ENCODE measurements around the gene TXLNB.
"Not testable (repeated sequence)": the region's sequence is repeated elsewhere in the genome, so short reads cannot be mapped to it uniquely, and the experiment has no call there.

Gene TXLNB

DNA sequence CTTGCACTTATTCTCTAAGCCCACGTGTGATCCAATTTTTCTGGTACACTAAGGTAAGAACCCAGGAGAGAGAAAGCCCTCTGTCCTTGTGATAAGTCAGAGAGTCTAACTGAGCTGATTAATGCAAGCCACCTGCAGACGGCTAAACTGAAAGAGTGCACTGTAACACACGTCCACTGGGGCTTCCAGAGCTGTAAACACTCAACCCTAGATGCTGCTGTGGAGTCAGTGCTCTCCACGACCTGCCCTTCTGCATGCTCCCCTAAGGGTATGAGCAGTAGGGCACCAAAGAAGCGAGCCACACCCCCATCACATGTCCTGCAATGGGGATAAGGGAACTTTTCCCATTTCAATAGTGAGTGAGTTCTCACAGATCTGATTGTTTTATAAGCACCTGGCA, 55.7 kb downstream of the TXLNB start:
- no peak for DNase-seq (ENCODE audit: low read depth in 2 of 2)

DNA sequence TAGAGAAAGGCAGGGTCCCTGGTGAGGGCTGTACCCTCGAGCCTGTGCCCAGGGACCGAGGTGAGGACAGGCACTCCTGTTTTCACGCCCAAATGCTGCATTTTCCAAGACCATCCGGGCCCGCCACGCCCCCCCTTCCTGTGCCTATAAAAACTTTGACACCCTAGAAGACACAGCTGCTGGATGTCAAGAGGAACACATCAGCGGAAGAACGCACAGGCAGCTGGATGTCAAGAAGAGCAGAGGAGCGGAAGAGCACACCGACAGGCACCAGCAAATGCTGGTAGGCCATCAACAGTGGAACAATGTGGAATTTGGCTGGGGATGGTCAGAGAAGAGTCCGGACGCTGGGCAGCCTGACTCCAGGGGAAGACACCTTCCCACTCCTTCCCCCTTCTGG, 56.1 kb downstream of the TXLNB start:
- no peak for DNase-seq (ENCODE audit: low read depth in 2 of 2)

DNA sequence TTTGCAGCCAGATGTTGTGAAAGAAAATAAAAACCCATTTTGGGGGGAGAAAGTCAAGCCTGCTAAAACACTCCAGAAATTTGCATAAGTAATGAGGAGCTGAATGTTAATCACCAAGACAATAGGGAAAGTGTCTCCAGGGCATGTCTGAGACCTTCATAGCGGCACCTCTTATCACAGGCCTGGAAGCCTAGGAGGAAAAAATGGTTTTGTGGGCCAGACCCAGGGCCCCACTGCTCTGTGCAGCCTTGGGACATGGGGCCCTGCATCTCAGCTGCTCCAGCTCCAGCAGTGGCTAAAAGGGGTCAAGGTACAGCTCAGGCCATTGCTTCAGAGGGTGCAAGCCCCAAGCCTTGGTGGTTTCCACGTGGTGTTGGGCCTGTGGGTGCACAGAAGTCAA, 57.6 kb downstream of the TXLNB start:
- DNase-seq (ENCODE audit: low read depth in 2 of 2): not testable (repeated sequence)

DNA sequence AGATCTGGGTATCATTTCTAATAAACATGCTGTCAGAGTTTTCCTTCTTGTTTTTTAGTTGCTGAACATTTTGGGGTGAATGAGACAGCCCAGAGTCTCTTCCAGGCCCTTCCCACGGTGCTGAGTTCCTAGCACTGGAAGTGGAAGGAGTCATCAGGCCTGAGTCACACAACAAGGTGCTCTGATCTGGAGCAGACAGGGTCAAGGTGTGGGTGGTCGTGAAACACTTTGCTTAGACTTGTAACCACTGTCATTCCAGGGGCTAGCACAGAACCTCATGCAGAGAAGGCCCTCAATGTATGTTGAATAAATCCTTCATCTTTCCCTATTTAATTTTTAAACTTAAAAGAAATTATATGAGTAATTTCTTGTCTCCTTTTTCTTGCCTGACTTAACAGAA, 60.6 kb downstream of the TXLNB start:
- no peak for DNase-seq (ENCODE audit: low read depth in 2 of 2)

DNA sequence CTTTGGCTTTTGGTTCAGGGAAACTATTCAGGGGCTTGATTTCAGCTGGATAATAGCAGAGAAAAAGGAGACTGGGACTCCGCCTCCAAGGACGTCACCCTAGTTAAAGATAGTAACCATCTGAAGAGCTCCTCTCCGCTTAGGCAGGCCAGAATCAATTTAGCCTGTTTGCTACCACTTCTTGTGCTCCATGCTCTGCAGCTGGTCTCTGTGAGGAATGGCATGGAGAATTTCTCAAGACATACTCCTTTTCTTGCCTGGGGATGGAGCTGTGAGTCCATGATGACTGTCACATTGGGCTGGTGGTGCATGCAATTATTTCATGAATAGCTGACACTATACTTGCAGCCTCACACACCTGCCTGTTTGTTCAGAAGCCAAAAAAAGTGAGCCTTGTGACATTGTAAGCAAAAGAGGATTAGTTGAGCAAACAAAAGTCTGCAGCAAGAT, 61.4 kb downstream of the TXLNB start:
- no peak for DNase-seq (ENCODE audit: low read depth in 2 of 2)

DNA sequence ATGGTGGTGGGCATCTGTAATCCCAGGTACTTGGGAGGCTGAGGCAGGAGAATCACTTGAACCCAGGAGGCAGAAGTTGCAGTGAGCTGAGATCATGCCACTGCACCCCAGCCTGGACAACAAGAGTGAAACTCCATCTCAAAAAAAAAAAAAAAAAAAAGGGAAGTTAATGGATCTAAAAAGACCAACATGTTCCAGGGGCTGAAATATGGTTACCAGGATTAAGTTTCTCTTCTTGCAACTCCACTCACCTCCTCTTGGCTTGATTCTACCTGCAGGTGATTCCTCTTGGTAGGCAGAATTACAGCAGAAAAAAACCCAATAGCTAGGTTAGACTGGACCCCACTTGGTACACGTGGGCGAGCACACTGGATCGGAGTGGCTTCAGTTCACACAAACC, 63.4 kb downstream of the TXLNB start:
- not testable (repeated sequence) for DNase-seq (ENCODE audit: low read depth in 2 of 2)

DNA sequence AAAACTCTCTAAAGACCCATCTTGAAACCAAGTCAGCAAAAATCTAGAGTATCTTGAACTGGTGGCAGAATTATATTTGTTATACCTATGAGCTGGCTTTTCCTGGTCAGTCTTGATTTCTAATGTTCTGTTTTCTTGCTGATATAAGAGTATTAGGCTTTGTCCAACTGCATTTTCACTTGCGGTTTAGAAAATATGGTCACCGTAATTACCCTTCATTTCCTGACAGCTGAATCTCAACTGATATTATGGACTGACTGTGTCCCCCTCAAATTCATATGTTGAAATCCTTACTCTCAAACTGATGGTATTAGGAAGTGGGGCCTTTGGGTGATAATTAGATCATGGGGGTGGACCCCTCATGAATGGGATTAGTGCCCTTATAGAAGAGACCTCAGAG, 72.1 kb downstream of the TXLNB start:
- DNase-seq (ENCODE audit: low read depth in 2 of 2): no peak

DNA sequence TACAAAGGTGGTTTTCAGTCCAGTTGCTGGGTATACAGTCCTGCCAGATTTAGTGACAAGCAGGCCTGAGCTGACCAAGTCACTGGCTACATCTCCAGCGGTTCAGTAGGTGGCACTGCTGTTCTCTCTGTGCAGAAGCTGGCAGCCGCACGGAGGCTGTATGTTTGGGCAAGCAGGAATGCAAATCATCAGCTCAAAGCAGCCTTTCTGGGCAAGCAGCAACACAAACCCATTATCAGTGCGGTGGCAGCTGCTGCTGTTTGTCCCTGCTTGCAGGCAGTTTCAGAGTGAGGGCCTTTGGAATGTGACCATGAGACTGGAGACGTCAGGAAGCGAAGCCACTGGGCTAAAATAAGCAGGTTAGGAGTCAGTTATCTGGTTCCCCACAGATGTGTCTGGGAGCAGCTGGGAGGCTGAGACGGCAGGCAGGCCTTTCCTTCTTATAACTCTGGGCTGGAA, 72.5 kb downstream of the TXLNB start:
- DNase-seq (ENCODE audit: low read depth in 2 of 2): peak; percentile 60

DNA sequence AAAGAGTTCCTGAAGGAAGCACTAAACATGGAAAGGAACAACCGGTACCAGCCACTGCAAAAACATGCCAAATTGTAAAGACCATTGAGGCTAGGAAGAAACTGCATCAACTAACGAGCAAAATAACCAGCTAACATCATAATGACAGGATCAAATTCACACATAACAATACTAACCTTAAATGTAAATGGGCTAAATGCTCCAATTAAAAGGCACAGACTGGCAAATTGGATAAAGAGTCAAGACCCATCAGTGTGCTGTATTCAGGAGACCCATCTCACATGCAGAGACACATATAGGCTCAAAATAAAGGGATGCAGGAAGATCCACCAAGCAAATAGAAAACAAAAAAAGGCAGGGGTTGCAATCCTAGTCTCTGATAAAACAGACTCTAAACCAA, 79.3 kb downstream of the TXLNB start:
- DNase-seq (ENCODE audit: low read depth in 2 of 2): not testable (repeated sequence)

DNA sequence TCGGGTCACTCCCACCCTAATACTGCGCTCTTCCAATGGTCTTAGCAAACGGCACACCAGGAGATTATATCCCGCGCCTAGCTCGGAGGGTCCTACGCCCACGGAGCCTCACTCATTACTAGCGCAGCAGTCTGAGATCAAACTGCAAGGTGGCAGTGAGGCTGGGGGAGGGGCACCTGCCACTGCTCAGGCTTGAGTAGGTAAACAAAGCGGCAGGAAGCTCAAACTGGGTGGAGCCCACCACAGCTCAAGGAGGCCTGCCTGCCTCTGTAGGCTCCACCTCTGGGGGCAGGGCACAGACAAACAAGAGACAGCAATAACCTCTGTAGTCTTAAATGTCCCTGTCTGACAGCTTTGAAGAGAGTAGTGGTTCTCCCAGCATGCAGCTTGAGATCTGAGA, 81.0 kb downstream of the TXLNB start:
- not testable (repeated sequence) for DNase-seq (ENCODE audit: low read depth in 2 of 2)

DNA sequence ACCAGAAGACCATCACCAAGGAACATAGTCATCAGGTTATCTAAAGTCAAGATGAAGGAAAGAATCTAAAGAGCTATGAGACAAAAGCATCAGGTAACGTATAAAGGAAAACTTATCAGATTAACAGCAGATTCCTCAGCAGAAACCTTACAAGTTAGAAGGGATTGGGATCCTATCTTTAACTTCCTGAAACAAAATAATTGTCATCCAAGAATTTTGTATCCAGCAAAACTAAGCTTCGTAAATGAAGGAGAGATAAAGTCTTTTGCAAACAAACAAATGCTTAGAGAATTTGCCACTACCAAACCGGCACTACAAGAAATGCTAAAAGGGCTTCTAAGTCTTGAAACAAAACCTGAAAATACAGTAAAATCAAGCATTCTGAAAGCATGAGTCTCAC, 86.0 kb downstream of the TXLNB start:
- DNase-seq (ENCODE audit: low read depth in 2 of 2): no peak

DNA sequence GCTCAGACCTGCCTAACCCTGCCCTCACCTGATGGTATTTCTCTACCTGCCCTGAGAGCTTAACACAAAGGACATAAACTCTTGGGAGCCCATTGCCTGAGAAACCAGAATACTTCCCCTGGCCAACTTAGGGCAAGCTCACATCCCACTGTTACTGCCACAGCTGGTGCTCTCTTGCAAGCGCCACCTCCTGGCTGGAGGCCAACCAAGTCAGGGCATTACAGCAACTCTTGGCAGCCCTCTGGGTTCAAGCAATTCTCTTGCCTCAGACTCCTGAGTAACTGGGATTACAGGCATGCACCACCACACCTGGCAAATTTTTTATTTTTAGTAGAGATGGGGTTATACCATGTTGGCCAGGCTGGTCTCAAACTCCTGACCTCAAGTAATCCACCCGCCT, 86.8 kb downstream of the TXLNB start:
- DNase-seq (ENCODE audit: low read depth in 2 of 2): no peak

DNA sequence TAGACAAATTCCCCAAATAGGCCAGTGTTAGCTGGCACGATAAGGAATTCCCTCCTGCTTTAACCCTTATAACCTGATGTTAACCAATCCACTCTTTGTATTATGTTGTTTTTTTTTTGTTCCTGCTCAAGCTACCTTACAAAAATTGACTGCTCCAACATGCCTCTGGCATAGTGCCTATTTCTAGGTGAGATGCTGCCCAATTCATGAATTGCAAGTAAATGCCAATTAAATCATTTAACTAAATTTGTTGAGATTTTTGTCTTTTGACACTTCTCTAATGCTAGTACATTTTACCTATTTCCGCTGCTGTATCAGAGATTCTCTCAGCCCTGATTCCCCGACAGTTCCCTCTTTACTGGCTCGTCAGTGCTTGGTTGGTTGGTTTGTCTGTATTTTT, 90.4 kb downstream of the TXLNB start:
- DNase-seq (ENCODE audit: low read depth in 2 of 2): no peak

DNA sequence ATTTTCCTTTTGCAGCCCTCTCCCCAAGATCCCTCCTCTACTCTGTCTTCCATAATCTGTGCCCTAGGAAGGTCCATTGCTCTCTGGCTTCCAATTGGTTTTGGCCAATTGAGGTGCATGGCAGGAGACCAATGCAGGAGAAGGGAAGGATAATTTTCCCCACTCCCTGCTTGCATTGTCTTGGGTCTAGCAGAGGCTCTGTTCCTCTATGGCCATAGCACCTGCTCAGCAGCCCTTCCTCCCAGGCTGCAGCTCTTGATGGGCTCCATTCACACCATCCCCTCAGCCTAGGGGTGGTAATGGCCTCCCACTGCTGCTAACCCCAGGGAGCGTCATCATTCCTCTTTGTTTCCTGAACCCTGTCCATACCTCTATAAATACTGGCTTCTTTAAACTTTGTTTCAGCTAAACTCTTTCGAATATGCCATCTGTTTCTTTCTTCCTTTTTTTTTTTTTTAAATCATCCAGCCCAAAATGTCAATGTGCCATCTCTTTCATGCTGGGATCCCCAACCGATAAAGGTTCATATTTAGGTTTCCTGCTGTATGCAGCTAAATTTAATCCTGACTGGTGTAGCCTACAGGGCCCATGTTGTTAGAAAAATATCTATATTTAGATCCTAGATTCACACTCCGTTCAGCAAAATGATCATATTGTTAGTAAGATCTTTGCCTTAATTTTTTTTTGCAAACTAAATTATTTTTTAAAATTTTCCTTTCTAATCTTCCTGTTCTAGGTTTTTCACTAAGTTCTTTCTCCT, 93.1 kb downstream of the TXLNB start:
- DNase-seq (ENCODE audit: low read depth in 2 of 2): no peak

DNA sequence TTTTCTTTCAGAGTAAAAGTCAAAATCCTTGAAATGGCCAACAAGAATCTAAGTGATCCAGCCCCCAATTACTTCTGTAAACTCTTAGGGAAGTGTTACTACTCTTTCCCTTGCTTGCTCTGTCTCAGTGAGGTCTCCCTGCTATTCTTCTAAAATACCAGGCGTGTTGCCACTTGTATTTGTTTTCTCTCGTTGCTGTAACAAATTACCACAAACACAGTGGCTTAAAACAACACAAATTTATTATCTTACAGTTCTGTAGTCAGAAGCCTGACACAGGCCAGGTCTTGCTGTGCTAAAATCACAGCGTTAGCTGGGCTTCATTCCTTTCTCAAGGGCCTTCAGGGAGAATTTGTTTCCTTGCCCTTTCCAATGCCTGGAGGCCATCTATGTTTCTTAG, 97.1 kb downstream of the TXLNB start:
- no peak for DNase-seq (ENCODE audit: low read depth in 2 of 2)

All from stimulated activated CD8-positive, alpha-beta memory T cell treated with anti-CD3 and anti-CD28 coated beads, Interleukin-7, amount 100 ng/mL, for 4 hours (primary cell).